WTC11 (cell line): ENCODE data around the gene TTC7B.

ENCODE experiments used
- CREB1 ChIP-seq: sonication (generic); formaldehyde crosslinking; IDR thresholded peaks from 2 replicates; pipeline ENCODE4 v1.8.0; 2023; ENCODE audit warnings: mild to moderate bottlenecking, missing genetic modification reagents
- IRF1 ChIP-seq: sonication (generic); formaldehyde crosslinking; IDR thresholded peaks from 2 replicates; pipeline ENCODE4 v1.8.0; 2023; ENCODE audit warnings: missing genetic modification reagents

DNA sequence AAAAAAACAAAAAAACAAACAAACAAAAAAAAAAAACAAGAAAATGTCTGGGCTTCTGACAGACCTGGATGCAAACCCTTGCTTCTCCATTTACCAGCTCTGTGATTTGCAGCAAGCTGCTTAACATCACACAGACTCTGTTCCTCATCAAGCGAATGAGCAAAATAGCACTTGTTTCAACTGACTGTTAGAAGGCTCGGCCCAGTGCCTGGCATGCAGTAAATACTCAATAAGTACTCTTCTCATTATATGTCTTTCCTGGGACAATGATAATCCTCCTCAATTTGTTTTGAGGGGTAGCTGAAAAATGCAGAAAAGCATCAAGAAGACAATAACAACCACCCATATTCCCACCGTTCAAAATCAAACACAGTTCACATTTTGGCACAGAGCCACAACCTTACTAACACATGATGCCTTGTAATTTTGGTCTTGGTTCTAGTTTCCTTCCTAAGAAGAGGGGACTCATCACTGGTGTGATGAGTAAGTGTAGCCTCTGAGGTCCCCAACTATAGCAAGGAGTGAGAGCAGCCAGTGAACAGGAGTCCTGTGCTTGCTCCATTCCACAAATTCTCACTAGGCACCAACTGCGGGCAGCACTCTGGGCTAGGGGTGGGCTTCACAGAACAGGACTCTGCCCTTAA, 60.4 kb downstream of the TTC7B start:
- no peak for TF ChIP-seq IRF1
- no peak for TF ChIP-seq CREB1 (CRISPR knock-in tag)
